Activated T-cell treated with anti-CD3 and anti-CD28 coated beads for 1 hour (primary cell): ENCODE results near the gene CLIP2.
"Not testable (repeated sequence)": the region's sequence is repeated elsewhere in the genome, so short reads cannot be mapped to it uniquely, and the experiment has no call there.

Experiments used
- DNase-seq: peaks from one replicate; pipeline ENCODE4 v3.0.0-alpha.2; 2020; ENCODE audit warnings: low read depth

CLIP2 gene

GRCh38 chr7:74372511-74373111 is 83.4 kb downstream of the CLIP2 start:
- DNase-seq = no peak

- no peak for DNase-seq
These were observed 84.3 kb downstream of the CLIP2 start for GRCh38 chr7:74373536-74373935.

- no peak for DNase-seq
These were observed 86.6 kb downstream of the CLIP2 start for GRCh38 chr7:74375726-74376220.

- DNase-seq = no peak
These were observed 87.2 kb downstream of the CLIP2 start for GRCh38 chr7:74376256-74377036.

GRCh38 chr7:74379938-74380337 is 90.7 kb downstream of the CLIP2 start:
- DNase-seq = no peak

- no peak for DNase-seq
These were observed 91.5 kb downstream of the CLIP2 start for GRCh38 chr7:74380720-74381119.

GRCh38 chr7:74384086-74384485 is 94.9 kb downstream of the CLIP2 start:
- DNase-seq = not testable (repeated sequence)

GRCh38 chr7:74384854-74385253 is 95.6 kb downstream of the CLIP2 start:
- not testable (repeated sequence) for DNase-seq

GRCh38 chr7:74387606-74388005 is 98.4 kb downstream of the CLIP2 start:
- no peak for DNase-seq

GRCh38 chr7:74388880-74389415 is 99.7 kb downstream of the CLIP2 start:
- DNase-seq = no peak

- DNase-seq = not testable (repeated sequence)
These were observed 104.5 kb downstream of the CLIP2 start for GRCh38 chr7:74393722-74394121.

- DNase-seq = not testable (repeated sequence)
These were observed 105.4 kb downstream of the CLIP2 start for GRCh38 chr7:74394601-74395000.

- DNase-seq = no peak
These were observed 106.6 kb downstream of the CLIP2 start for GRCh38 chr7:74395745-74396311.

GRCh38 chr7:74396993-74397392 is 107.8 kb downstream of the CLIP2 start:
- no peak for DNase-seq

- no peak for DNase-seq
These were observed 109.2 kb downstream of the CLIP2 start for GRCh38 chr7:74398426-74398825.

- no peak for DNase-seq
These were observed 109.8 kb downstream of the CLIP2 start for GRCh38 chr7:74399006-74399405.

GRCh38 chr7:74400420-74401136 is 111.4 kb downstream of the CLIP2 start:
- no peak for DNase-seq

GRCh38 chr7:74401137-74401859 is 112.1 kb downstream of the CLIP2 start:
- DNase-seq = peak; percentile 73

GRCh38 chr7:74402668-74403067 is 113.5 kb downstream of the CLIP2 start:
- not testable (repeated sequence) for DNase-seq

- no peak for DNase-seq
These were observed 114.5 kb downstream of the CLIP2 start for GRCh38 chr7:74403521-74404387.

GRCh38 chr7:74404388-74404700 is 115.1 kb downstream of the CLIP2 start:
- no peak for DNase-seq
